Activated effector memory CD4-positive, alpha-beta T cell treated with anti-CD3 and anti-CD28 coated beads, Interleukin-2, amount 50 U/mL, for 16 hours (primary cell): Measurements from ENCODE around the gene DNMT1.
A peak's percentile ranks its signal among the peaks of the same experiment; 100 is the strongest.

ENCODE experiments used
- DNase-seq: peaks from one replicate; pipeline ENCODE4 v3.0.0-alpha.2; 2020

Gene DNMT1

GRCh38 chr19:10089801-10090375 is 104.9 kb downstream of the DNMT1 start:
- no peak for DNase-seq

DNA sequence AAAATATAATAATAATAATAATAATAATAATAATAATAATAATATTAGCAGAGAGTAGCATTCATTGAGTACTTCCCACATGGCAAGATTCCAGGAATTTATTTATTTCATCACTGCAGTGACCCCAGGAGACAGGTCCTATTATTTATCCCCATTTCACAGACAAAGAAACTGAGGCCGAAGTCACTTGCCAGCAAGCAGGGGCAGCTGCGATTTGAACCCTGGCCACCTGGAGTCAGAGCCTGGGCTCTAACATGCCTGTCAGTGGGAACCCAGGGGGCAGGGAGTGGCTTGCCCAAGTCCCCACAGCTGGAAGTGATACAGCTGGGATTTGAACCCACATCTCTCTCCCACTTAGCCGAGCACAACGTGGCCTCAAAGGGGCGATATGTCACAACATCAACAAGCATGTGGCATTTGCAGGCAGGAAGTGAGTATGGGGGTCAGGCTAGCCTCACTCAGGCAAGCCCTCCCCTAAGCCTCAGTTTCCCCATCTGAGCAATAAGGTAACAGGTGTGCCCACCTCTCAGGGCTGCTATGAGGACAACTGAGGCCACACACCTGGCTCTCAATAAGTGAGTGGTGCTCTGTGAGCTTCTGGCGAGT is 105.7 kb downstream of the DNMT1 start:
- no peak for DNase-seq

DNA sequence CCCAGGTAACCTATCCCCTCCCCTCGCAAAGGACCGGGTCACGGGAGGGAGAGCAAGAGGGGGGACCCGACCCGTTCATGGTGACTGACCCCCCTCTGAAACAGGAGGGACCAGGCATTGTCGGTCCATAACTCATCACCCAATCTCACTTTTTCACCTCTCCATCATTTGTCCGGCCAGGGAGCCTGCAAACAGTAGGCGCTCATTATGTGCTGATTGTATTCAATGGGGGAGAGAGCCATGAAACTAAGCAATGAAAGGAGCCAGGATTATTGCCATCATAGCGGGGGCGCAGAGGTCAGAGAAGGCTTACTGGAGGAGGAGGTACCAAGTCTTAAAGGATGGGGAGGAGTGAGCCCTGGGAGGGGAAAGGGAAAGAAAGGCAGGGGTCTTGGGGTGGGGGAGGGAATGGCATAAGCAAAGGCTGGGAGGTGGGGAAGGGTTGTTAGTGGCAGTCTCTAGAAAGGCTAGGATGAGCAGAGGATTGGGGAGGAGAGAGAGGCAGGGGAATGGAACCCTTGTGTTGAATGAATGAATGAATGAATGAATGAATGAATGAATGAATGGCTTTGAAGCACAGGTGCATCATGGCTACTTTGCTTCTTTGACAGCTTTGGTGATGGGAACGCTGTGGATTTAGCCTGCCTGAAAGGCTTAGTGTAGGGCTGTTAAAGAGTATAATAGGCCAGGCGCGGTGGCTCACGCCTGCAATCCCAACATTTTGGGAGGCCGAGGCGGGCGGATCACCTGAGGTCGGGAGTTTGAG is 107.3 kb downstream of the DNMT1 start:
- no peak for DNase-seq

DNA sequence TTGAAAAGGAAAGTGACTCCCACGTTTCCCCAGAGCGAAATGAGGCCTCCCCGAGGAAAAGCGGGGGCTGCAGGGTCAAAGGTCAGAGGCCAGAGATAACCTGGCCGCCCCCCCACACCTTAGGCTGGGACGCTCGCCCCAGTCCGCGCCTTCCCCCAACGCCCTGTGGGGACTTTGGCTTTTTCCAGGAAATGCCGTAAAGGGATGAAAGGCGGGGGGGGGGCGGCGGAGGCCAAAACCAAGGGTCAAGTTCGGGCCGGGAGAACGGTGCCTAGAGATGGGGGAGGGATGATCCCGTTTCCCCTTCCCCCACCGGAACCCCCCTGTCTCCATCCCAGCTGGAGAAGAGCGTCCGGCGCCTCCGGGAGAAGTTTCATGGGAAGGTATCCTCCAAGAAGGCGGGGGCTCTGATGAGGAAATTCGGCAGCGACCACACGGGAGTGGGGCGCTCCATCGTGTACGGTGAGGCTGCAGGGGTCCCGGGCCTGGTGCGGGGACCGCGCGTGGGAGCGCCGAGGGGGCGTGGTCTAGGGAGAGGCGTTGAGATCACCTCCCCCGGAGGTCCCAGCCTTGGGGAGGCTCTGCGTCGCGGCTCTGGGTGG is 108.1 kb downstream of the DNMT1 start:
- peak; percentile 77 for DNase-seq

- DNase-seq, result peak; percentile 94
These were observed 108.8 kb downstream of the DNMT1 start, which contains the start of gene SHFL for GRCh38 chr19:10085641-10086590. SHFL (plus strand) TSS chr19:10086317; CDS start chr19:10086428, 111 bp downstream.

DNA sequence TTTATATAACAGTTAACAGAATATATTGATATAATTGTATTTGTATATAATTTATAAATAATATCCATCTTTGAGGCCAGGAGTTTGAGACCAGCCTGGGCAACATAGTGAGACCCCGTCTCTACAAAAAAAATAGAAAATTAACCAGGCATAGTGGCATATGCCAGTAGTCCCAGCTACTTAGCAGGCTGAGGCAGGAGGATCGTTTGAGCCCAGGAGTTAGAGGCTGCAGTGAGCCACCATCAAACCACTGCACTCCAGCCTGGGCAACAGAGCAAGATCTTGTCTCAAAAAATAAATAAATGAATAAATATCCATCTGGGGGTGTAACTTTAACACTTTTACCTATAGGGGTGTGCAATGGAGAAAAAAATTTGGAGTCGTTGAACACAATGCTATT is 110.0 kb downstream of the DNMT1 start:
- DNase-seq, result no peak

DNA sequence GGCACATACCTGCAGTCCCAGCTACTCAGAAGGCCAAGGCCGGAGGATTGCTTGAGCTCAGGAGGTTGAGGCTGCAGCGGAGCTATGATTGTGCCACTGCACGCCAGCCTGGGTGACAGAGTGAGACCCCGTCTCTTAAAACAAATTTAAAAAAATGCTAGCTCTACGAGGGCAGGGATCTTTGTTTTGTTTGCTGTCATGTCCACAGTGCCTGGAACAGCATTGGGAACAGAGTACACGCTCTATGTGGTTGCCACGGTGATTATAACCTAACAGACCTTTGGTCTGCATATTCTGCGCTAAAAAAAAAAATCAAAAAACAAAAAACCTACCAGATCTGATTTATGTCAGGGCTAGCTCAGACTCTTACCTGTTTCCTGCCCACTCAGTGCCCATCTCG is 110.8 kb downstream of the DNMT1 start:
- DNase-seq, result no peak
